ENCODE measurements around the gene ACAD8.

The ACAD8 gene

GRCh38 chr11:134293119-134294113 is 40.0 kb downstream of the ACAD8 start:
- DNase-seq (ENCODE audit: low spot score), result no peak
- in situ Hi-C loops (cut with MboI; ENCODE audit: low pct_unique_long_range_greater_than_20kb, low sequenced_read_pairs, unreplicated experiment), result no loop called here
- TF ChIP-seq, protein P1, sequence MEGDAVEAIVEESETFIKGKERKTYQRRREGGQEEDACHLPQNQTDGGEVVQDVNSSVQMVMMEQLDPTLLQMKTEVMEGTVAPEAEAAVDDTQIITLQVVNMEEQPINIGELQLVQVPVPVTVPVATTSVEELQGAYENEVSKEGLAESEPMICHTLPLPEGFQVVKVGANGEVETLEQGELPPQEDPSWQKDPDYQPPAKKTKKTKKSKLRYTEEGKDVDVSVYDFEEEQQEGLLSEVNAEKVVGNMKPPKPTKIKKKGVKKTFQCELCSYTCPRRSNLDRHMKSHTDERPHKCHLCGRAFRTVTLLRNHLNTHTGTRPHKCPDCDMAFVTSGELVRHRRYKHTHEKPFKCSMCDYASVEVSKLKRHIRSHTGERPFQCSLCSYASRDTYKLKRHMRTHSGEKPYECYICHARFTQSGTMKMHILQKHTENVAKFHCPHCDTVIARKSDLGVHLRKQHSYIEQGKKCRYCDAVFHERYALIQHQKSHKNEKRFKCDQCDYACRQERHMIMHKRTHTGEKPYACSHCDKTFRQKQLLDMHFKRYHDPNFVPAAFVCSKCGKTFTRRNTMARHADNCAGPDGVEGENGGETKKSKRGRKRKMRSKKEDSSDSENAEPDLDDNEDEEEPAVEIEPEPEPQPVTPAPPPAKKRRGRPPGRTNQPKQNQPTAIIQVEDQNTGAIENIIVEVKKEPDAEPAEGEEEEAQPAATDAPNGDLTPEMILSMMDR (IDR thresholded peaks at IDR 0.05; ENCODE audit: extremely low read depth, insufficient read depth, missing control alignments), result no peak

- no peak for DNase-seq (ENCODE audit: low spot score)
- TF ChIP-seq, protein P1 (IDR thresholded peaks at IDR 0.05; ENCODE audit: extremely low read depth, insufficient read depth, missing control alignments), result no peak
- in situ Hi-C loops (cut with MboI; ENCODE audit: low pct_unique_long_range_greater_than_20kb, low sequenced_read_pairs, unreplicated experiment), result no loop called here
Observed at GRCh38 chr11:134294664-134295063, 41.3 kb downstream of the ACAD8 start.

DNA sequence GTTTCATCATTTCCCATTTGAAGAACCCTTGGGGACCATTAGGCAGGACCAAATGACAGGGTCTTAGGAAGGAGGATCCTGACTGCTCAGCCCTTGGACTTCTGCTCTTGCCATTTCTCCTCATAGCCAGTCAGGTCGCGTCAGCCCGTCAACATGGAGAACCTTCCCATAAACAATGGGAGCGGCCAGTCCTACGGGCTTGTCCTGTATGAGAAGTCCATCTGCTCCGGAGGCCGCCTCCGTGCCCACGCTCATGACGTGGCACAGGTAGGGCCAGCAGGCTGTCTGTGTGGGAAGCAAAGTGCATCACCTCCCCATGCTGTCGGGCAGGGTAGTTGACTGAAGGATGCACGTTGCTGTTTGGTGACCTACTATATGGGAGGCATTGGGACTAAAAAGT is 58.9 kb downstream of the ACAD8 start:
- DNase-seq (ENCODE audit: low spot score), result no peak
- TF ChIP-seq, protein P1 (IDR thresholded peaks at IDR 0.05; ENCODE audit: extremely low read depth, insufficient read depth, missing control alignments), result no peak
- in situ Hi-C loops (cut with MboI; ENCODE audit: low pct_unique_long_range_greater_than_20kb, low sequenced_read_pairs, unreplicated experiment), result no loop called here

DNA sequence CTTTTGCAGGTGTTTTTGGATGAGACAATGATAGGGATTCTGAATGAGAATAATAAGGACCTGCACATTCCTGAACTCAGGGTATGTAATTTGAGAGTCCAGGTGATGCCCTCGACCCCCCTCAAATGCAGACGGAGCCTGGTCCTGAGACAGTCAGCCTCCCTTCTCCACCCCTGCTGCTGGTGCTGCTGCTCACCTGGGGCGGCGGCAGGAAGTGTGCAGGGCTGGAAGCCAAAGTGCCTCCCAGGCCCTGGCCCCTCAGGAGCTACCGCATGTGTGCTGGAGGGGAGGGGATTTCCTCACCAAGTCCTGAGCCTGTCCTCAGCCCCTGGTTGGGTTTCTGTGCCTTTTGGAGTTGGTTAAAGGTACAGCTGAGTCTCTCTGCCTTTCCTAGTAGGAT is 59.4 kb downstream of the ACAD8 start:
- TF ChIP-seq, protein P1 (IDR thresholded peaks at IDR 0.05; ENCODE audit: extremely low read depth, insufficient read depth, missing control alignments), result no peak
- in situ Hi-C loops (cut with MboI; ENCODE audit: low pct_unique_long_range_greater_than_20kb, low sequenced_read_pairs, unreplicated experiment), result no loop called here
- no peak for DNase-seq (ENCODE audit: low spot score)

- TF ChIP-seq, protein P1 (IDR thresholded peaks at IDR 0.05; ENCODE audit: extremely low read depth, insufficient read depth, missing control alignments), result no peak
- in situ Hi-C loops (cut with MboI; ENCODE audit: low pct_unique_long_range_greater_than_20kb, low sequenced_read_pairs, unreplicated experiment), result no loop called here
- no peak for DNase-seq (ENCODE audit: low spot score)
Observed at GRCh38 chr11:134313379-134313778, 60.0 kb downstream of the ACAD8 start.

DNA sequence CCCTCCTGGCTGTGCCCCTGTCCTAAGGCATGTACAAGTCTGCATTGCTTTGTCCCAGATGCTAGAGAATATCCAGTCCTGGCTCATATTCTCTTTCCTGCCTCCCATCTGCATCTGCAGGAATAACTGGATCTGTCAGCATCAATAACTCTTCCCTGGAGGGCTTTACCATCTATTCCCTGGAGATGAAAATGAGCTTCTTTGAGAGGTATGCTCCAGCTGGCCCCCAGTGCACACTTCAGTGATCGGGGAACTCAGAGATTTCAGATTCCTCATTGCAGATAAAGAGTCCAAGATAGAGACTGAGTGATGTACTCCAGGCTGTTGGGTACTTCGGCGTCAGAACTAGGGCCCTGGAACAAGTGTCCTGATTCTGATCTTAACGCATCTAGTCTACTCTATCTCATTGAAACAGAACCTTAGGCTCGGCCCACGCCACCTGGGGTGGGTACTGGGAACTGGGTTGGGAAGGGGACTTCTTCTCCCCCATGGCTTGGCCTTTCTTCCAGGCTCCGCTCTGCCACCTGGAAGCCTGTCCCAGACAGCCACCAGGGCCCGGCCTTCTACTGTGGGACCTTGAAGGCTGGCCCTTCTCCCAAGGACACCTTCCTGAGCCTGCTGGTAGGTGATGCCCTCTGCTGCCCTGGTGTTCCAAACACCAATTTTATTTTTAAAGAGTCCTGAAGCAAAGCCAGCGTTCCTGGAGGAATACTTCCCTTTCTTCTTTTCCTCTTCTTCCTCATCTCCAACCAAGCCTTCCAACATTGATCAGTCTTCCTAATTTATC is 60.6 kb downstream of the ACAD8 start:
- no peak for DNase-seq (ENCODE audit: low spot score)
- in situ Hi-C loops (cut with MboI; ENCODE audit: low pct_unique_long_range_greater_than_20kb, low sequenced_read_pairs, unreplicated experiment), result no loop called here
- TF ChIP-seq, protein P1 (IDR thresholded peaks at IDR 0.05; ENCODE audit: extremely low read depth, insufficient read depth, missing control alignments), result no peak

All from GM13977 (cell line).